GM23248 (cell line): Measurements from ENCODE around the gene RRAS.

Source experiments
- EZH2 ChIP-seq: fragments of 200-600 bp; sonication (generic); IDR thresholded peaks from 2 replicates; pipeline ENCODE4 v1.6.1; 2018; ENCODE audit warnings: antibody characterized with exemption, mild to moderate bottlenecking; ENCODE audit not compliant: insufficient read depth, poor library complexity, severe bottlenecking
- EZH2phosphoT487 ChIP-seq: fragments of 200-600 bp; sonication (generic); IDR thresholded peaks from 2 replicates; pipeline ENCODE4 v1.6.1; 2018; ENCODE audit warnings: antibody characterized with exemption, moderate library complexity, mild to moderate bottlenecking, low read depth; ENCODE audit not compliant: insufficient read depth

DNA sequence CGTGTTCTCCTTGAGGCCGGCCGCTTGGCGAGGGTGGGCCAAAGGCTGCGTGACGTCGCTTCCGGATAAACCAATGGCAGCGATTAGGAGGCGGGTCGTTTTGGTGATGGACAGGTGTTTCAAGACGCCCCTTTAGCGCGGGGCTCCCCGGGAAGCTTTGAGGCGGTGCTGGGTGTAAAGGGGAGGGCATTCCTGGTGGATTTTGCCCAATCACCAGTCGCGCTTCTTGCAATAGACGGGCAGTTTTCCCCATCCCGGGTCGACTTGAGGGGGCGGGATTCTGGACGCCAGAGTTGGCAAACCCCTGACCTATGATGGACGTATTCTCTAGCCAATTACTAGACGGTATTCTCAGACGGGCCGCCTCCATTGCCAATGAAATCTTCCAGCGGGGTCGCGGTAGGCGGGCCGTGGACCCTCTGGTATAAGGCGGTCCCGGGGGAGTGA is 36.9 kb upstream of the RRAS start:
- TF ChIP-seq EZH2 (no peak), EZH2phosphoT487 (no peak)
